ENCODE measurements around the gene NRP2.

- no peak for TF ChIP-seq POLR2A (IDR thresholded peaks at IDR 0.05; ENCODE audit: low read length)
- TF ChIP-seq GATA1 (IDR thresholded peaks at IDR 0.05; ENCODE audit: low read depth, low read length), result no peak
Measured at GRCh38 chr2:205814039-205814364, 131.7 kb downstream of the NRP2 start.

All from erythroblast (primary cell).